ENCODE results near the gene SMPD1. TPM values are rescaled to one million over a fixed set of nuclear protein-coding genes. Genes with fewer than 3 reads are reported as not detected.

Gene SMPD1
- total and polyA plus RNA-seq, 8 donors = 19.4 to 62.0 (median 29.4) TPM

GRCh38 chr11:6437993-6438392 lies 47.7 kb downstream of the SMPD1 start:
- DNase-seq (no peak), ATAC-seq (peak in 2 of 4 donors; percentile 19 to 28), FAIRE-seq (no peak)
- H3K36me3 ChIP-seq = no peaks in the 10 kb centered on the region
- 53 to 61% methylated on average over 3 of the region's 3 CpGs for WGBS, 2 donors
- TF ChIP-seq CTCF (IDR thresholded peaks at IDR 0.05) = no peak
- no peak overlapping the region for H3K4me3 ChIP-seq
- no peaks in the 10 kb centered on the region for H3K9me3 ChIP-seq
- no peak overlapping the region for H3K27ac ChIP-seq
- H3K27me3 ChIP-seq = no peaks in the 10 kb centered on the region
- H3K4me1 ChIP-seq = no peaks in the 10 kb centered on the region
- intact Hi-C loops (cut with DNase I) = loop anchor here in 1 of 3 donors (5.0 kb wide), 2 partner anchors 56 to 64 kb away; no protein-coding TSS in a partner anchor

- Histone ChIP-seq H3K36me3 (no peaks in the 10 kb centered on the region), H3K9me3 (no peaks in the 10 kb centered on the region), H3K27ac (no peak overlapping the region), H3K27me3 (no peaks in the 10 kb centered on the region), H3K4me1 (no peaks in the 10 kb centered on the region), H3K4me3 (no peak overlapping the region)
- peak; percentile 20 to 58 (median 54) for TF ChIP-seq CTCF (IDR thresholded peaks at IDR 0.05)
- WGBS, 2 donors = 0% methylated on average over 1 of the region's 1 CpG
- DNase-seq (peak in 4 of 6 donors; percentile 39 to 68 (median 48)), ATAC-seq (peak; percentile 65 to 91 (median 84)), FAIRE-seq (no peak)
- intact Hi-C loops (cut with DNase I) = loop anchor here in 1 of 3 donors (5.0 kb wide), 2 partner anchors 57 to 63 kb away; no protein-coding TSS in a partner anchor
These were observed 48.8 kb downstream of the SMPD1 start for GRCh38 chr11:6438979-6439571.

- 48 to 52% methylated on average over 3 of the region's 3 CpGs for WGBS, 2 donors
- H3K4me3 ChIP-seq = no peak within 1 kb of the TSS
- no peak within 1 kb of the TSS for H3K27ac ChIP-seq
- DNase-seq (no peak), ATAC-seq (peak in 1 of 4 donors; percentile 28), FAIRE-seq (no peak)
- H3K9me3 ChIP-seq = no peaks in the 10 kb centered on the region
- no peaks in the 10 kb centered on the region for H3K36me3 ChIP-seq
- H3K4me1 ChIP-seq = no peaks in the 10 kb centered on the region
- intact Hi-C loops (cut with DNase I) = loop anchor here in 1 of 3 donors (10.0 kb wide), 1 partner anchor 66 kb away; no protein-coding TSS in a partner anchor
- TF ChIP-seq CTCF (IDR thresholded peaks at IDR 0.05) = no peak
- H3K27me3 ChIP-seq = no peaks in the 10 kb centered on the region
These were observed 50.7 kb downstream of the SMPD1 start, which contains the start of gene HPX for GRCh38 chr11:6440906-6441358. TSS of gene HPX (minus strand) at chr11:6440987. CDS start at chr11:6440963, 24 bp downstream.

- no peaks in the 10 kb centered on the region for H3K36me3 ChIP-seq
- intact Hi-C loops (cut with DNase I) = loop anchor here in 1 of 3 donors (10.0 kb wide), 1 partner anchor 68 kb away; no protein-coding TSS in a partner anchor
- ATAC-seq (no peak), DNase-seq (no peak), FAIRE-seq (no peak)
- H3K27ac ChIP-seq = no peak overlapping the region
- WGBS, 2 donors = 87 to 89% methylated on average over 4 of the region's 4 CpGs
- no peaks in the 10 kb centered on the region for H3K9me3 ChIP-seq
- H3K4me1 ChIP-seq = no peaks in the 10 kb centered on the region
- H3K27me3 ChIP-seq = no peaks in the 10 kb centered on the region
- TF ChIP-seq CTCF (IDR thresholded peaks at IDR 0.05) = no peak
- H3K4me3 ChIP-seq = no peak overlapping the region
These were observed 52.2 kb downstream of the SMPD1 start for GRCh38 chr11:6442441-6442840.
